Heart right ventricle (tissue), 16 donors: ENCODE data around the gene MXD4. TPM values are rescaled to one million over a fixed set of nuclear protein-coding genes. Genes with fewer than 3 reads are reported as not detected.
A peak's percentile ranks its signal among the peaks of the same experiment; 100 is the strongest.

ENCODE experiments used
- ATAC-seq, 8 donors: fragments of 200-7000 bp; cut with Tn5 transposase; one replicate each; pipeline ENCODE4 v1.9.1; 2020; ENCODE audit warnings: mild to moderate bottlenecking in 8 of 8, moderate library complexity in 8 of 8, moderate number of reproducible peaks in 1 of 8
- DNase-seq, 2 donors: peaks; one replicate each; pipeline ENCODE4 v3.0.0-alpha.2; 2020
- H3K27ac ChIP-seq, 10 donors: fragments of 200-600 bp; sonication (generic) in 2 of 10; one replicate each; pipeline versions ENCODE4 v1.5.0 to v1.8.0; 2020 to 2022; ENCODE audit warnings: mild to moderate bottlenecking in 3 of 10
- H3K27me3 ChIP-seq, 7 donors: fragments of 200-600 bp; one replicate each; pipeline ENCODE4 v1.8.0; 2021 to 2022; ENCODE audit warnings: mild to moderate bottlenecking in 2 of 7
- H3K36me3 ChIP-seq, 9 donors: fragments of 200-600 bp; sonication (generic) in 1 of 9; one replicate each; pipeline versions ENCODE4 v1.5.0 to v1.8.0; 2020 to 2022; ENCODE audit warnings: mild to moderate bottlenecking in 2 of 9
- H3K4me1 ChIP-seq, 9 donors: fragments of 200-600 bp; sonication (generic) in 1 of 9; one replicate each; pipeline versions ENCODE4 v1.5.0 to v1.8.0; 2020 to 2022; ENCODE audit warnings: mild to moderate bottlenecking in 4 of 9
- H3K4me3 ChIP-seq, 10 donors: fragments of 200-600 bp; sonication (generic) in 2 of 10; one replicate each; pipeline versions ENCODE4 v1.5.0 to v1.8.0; 2020 to 2022; ENCODE audit warnings: mild to moderate bottlenecking in 7 of 10, moderate library complexity in 2 of 10
- H3K9me3 ChIP-seq, 11 donors: fragments of 200-600 bp in 10 of 11; sonication (generic) in 2 of 11; one replicate each; pipeline versions ENCODE4 v1.5.0 to v1.8.0; 2013 to 2022; ENCODE audit warnings: mild to moderate bottlenecking in 2 of 11, control low read depth in 1 of 11, moderate library complexity in 1 of 11
- CTCF ChIP-seq, 9 donors: fragments of 200-600 bp; sonication (generic) in 2 of 9; IDR thresholded peaks; one replicate each; pipeline versions ENCODE4 v1.5.0 to v1.8.0; 2021 to 2022; ENCODE audit warnings: antibody characterized with exemption in 9 of 9, mild to moderate bottlenecking in 5 of 9, moderate library complexity in 1 of 9
- WGBS, 2 donors: extraction: QIAGEN DNeasy Blood & Tissue Kit; methylation state at CpG; one replicate each; pipeline ENCODE4 v1.1.7; 2013; ENCODE audit warnings: inconsistent platforms in 1 of 2; 5-methylcytosine and 5-hydroxymethylcytosine counted together
- intact Hi-C, 10 donors: fragments of 100-400 bp; cut with DNase I; formaldehyde crosslinking; loops; one replicate each; pipeline versions ENCODE4 v1.11.1 to v1.14.2; 2022
- polyA plus RNA-seq, 2 donors: library from polyadenylated mRNA; stranded (reverse); fragments of 200-250 nt; gene quantifications; one replicate each; pipeline ENCODE4 v1.2.3, GENCODE V29; 2013
- total RNA-seq, 10 donors: library from RNA; stranded (reverse); fragmentation: NEBNext Ultra II Directional in 3 of 10; extraction: Animal tissue kit (Norgen Biotek cat#: 25700) in 3 of 10; gene quantifications; one replicate each; pipeline versions ENCODE4 v1.2.1 to v1.2.4, GENCODE V29; 2021 to 2023
- donor health status: Arrhythmogenic right ventricular cardiomyopathy.
- donor health status: ischemic (EF 13 %, LVEDD 7.1; RV severe dilation, severe dysfunction).
- donor health status: healthy with polysubstance abuse.
- donor health status: DM: no; HTN: yes; CAD: no.
- donor health status: DM: no; HTN: no; CAD: no.
- donor health status: ischemic (EF 25% LVEDD 6.9; RV normal size, moderate dysfunction).
- donor health status: ischemic (EF 25% LVEDD 5.7; RV mildly dilated, moderate dysfunction).
- donor health status: healthy.
- donor health status: DM: yes; HTN: yes; CAD: no.
- donor health status: Ischemic cardiomyopathy.
- donor health status: ischemic (EF 35%, LVEDD 5.7; RV mildly dilated, moderate dysfunction).
- donor health status: nonischemic (EF 11% LVEDD 7.7; RV severe dilation, severe dysfunction).
- donor health status: DM: yes; HTN: yes; CAD: no.
- donor health status: PGD.
- donor health status: ischemic (EF 29% LVEDD 5.4; RV normal size, mild dysfunction).
- donor health status: nonischemic (EF 23%, LVEDD 6.1; RV moderate dilation, normal function).

Gene MXD4
- total and polyA plus RNA-seq, 12 donors, result 19.1 to 82.2 (median 28.2) TPM

- no peak for TF ChIP-seq CTCF (IDR thresholded peaks at IDR 0.05)
- Histone ChIP-seq H3K27ac (peak overlapping the region; percentile 72 to 94 (median 91)), H3K9me3 (no peaks in the 10 kb centered on the region), H3K27me3 (no peaks in the 10 kb centered on the region), H3K36me3 (peaks cover 0 to 67% (median 12%) of the 10 kb centered on the region in 9 donors), H3K4me3 (peak overlapping the region in 3 of 10 donors; percentile 3 to 30 (median 14)), H3K4me1 (peaks cover 59 to 83% (median 76%) of the 10 kb centered on the region in 9 donors)
- intact Hi-C loops, result loop anchor here in 2 of 10 donors (2.0 to 5.0 kb wide), 3 partner anchors 14 to 211 kb away; partner anchors contain the start of genes CFAP99 (in 1 of the 2), HAUS3 (in 1 of the 2), POLN (in 1 of the 2) and RNF4 (in 1 of the 2)
- ATAC-seq (peak in 7 of 8 donors; percentile 23 to 83 (median 54)), DNase-seq (peak; percentile 25 to 71)
- WGBS, 2 donors, result 40 to 55% methylated on average over 12 of the region's 12 CpGs
These were observed 5.1 kb downstream of the MXD4 start for GRCh38 chr4:2256781-2257191.

GRCh38 chr4:2256156-2256731 lies 5.7 kb downstream of the MXD4 start:
- H3K4me3 ChIP-seq, result peak overlapping the region in 6 of 10 donors; percentile 3 to 30 (median 15)
- 16 to 20% methylated on average over 8 of the region's 8 CpGs for WGBS, 2 donors

GRCh38 chr4:2255501-2256155 lies 6.3 kb downstream of the MXD4 start:
- H3K27me3 ChIP-seq, result no peaks in the 10 kb centered on the region
- H3K9me3 ChIP-seq, result no peaks in the 10 kb centered on the region
- intact Hi-C loops, result loop anchor here in 2 of 10 donors (2.0 to 5.0 kb wide), 3 partner anchors 13 to 212 kb away; partner anchors contain the start of genes CFAP99 (in 1 of the 2), HAUS3 (in 1 of the 2), POLN (in 1 of the 2) and RNF4 (in 1 of the 2)
- TF ChIP-seq CTCF (IDR thresholded peaks at IDR 0.05), result no peak
- H3K27ac ChIP-seq, result peak overlapping the region; percentile 72 to 94 (median 91)
- H3K36me3 ChIP-seq, result peaks cover 0 to 79% (median 20%) of the 10 kb centered on the region in 9 donors
- WGBS, 2 donors, result 21 to 26% methylated on average over 17 to 18 of the region's 18 CpGs
- H3K4me3 ChIP-seq, result peak overlapping the region in 6 of 10 donors; percentile 3 to 30 (median 15)
- DNase-seq (peak; percentile 24 to 56), ATAC-seq (peak in 7 of 8 donors; percentile 4 to 43 (median 29))
- H3K4me1 ChIP-seq, result peaks cover 56 to 78% (median 71%) of the 10 kb centered on the region in 9 donors

More at GRCh38 chr4:2256156-2256731, 5.7 kb downstream of the MXD4 start:
- Histone ChIP-seq H3K4me1 (peaks cover 59 to 83% (median 76%) of the 10 kb centered on the region in 9 donors), H3K36me3 (peaks cover 0 to 73% (median 13%) of the 10 kb centered on the region in 9 donors), H3K27me3 (no peaks in the 10 kb centered on the region), H3K27ac (peak overlapping the region; percentile 72 to 94 (median 91)), H3K9me3 (no peaks in the 10 kb centered on the region)
- TF ChIP-seq CTCF (IDR thresholded peaks at IDR 0.05), result no peak
- intact Hi-C loops, result loop anchor here in 2 of 10 donors (2.0 to 5.0 kb wide), 3 partner anchors 13 to 211 kb away; partner anchors contain the start of genes CFAP99 (in 1 of the 2), HAUS3 (in 1 of the 2), POLN (in 1 of the 2) and RNF4 (in 1 of the 2)
- DNase-seq, result peak; percentile 35 to 70
- ATAC-seq, result peak; percentile 41 to 56 (median 48)
